Keratinocyte (primary cell): Measurements from ENCODE around the gene GOLGA6A. TPM values are rescaled to one million over a fixed set of nuclear protein-coding genes. Genes with fewer than 3 reads are reported as not detected.

Experiments used
- DNase-seq: peaks from one replicate; pipeline ENCODE4 v3.0.0-alpha.2; 2011; ENCODE audit warnings: low read depth, missing footprints, low spot score
- FAIRE-seq: peaks from 2 replicates; lab custom pipeline; 2011; peaks lifted over from hg19 to GRCh38; lab: Jason Lieb, UNC
- H2AFZ ChIP-seq: 2 replicates; pipeline ENCODE4 v1.6.0; 2012; ENCODE audit warnings: low read length, control low read depth, inconsistent platforms; ENCODE audit not compliant: control insufficient read depth
- H3K27ac ChIP-seq: 2 replicates; pipeline ENCODE4 v1.5.1; 2011; ENCODE audit warnings: low read length; ENCODE audit not compliant: control insufficient read depth, insufficient read depth
- H3K27me3 ChIP-seq: 3 replicates; pipeline ENCODE4 v1.6.0; 2011; ENCODE audit warnings: low read length; ENCODE audit not compliant: control insufficient read depth, insufficient read depth; ENCODE audit errors: extremely low read depth
- H3K36me3 ChIP-seq, 2 experiments: 2 replicates in 1 of 2; 3 replicates in 1 of 2; pipeline ENCODE4 v1.5.1; 2011; ENCODE audit warnings: low read length in 2 of 2, mild to moderate bottlenecking in 1 of 2; ENCODE audit not compliant: control insufficient read depth in 2 of 2, insufficient read depth in 2 of 2; ENCODE audit errors: extremely low read depth in 1 of 2
- H3K4me1 ChIP-seq: 3 replicates; pipeline ENCODE4 v1.5.1; 2011; ENCODE audit warnings: low read length; ENCODE audit not compliant: control insufficient read depth, insufficient read depth; ENCODE audit errors: extremely low read depth
- H3K4me2 ChIP-seq: 3 replicates; pipeline ENCODE4 v1.6.0; 2011; ENCODE audit warnings: low read depth, low read length; ENCODE audit not compliant: control insufficient read depth, insufficient read depth; ENCODE audit errors: extremely low read depth
- H3K4me3 ChIP-seq, 3 experiments: fragments of 200-600 bp in 1 of 3; sonication (generic) in 1 of 3; 2 replicates in 2 of 3; 3 replicates in 1 of 3; pipeline ENCODE4 v1.5.1; 2011 to 2016; ENCODE audit warnings: low read length in 3 of 3, mild to moderate bottlenecking in 3 of 3, control low read depth in 2 of 3, inconsistent platforms in 1 of 3, low read depth in 1 of 3, mixed read lengths in 1 of 3, mixed run types in 1 of 3, moderate library complexity in 1 of 3; ENCODE audit not compliant: control insufficient read depth in 2 of 3, insufficient read depth in 2 of 3; ENCODE audit errors: extremely low read depth in 1 of 3
- H3K79me2 ChIP-seq: 2 replicates; pipeline ENCODE4 v1.6.0; 2012; ENCODE audit warnings: low read length; ENCODE audit not compliant: control insufficient read depth, insufficient read depth
- H3K9ac ChIP-seq: 3 replicates; pipeline ENCODE4 v1.6.0; 2011; ENCODE audit warnings: low read length; ENCODE audit not compliant: control insufficient read depth, insufficient read depth; ENCODE audit errors: extremely low read depth
- H3K9me1 ChIP-seq: 3 replicates; pipeline ENCODE4 v1.6.0; 2011; ENCODE audit warnings: low read length; ENCODE audit not compliant: control insufficient read depth, insufficient read depth; ENCODE audit errors: extremely low read depth
- H3K9me3 ChIP-seq: 2 replicates; pipeline ENCODE4 v1.5.1; 2012; ENCODE audit warnings: low read depth, low read length; ENCODE audit not compliant: control insufficient read depth
- H4K20me1 ChIP-seq: 3 replicates; pipeline ENCODE4 v1.6.0; 2011; ENCODE audit warnings: low read length; ENCODE audit not compliant: control insufficient read depth, insufficient read depth; ENCODE audit errors: extremely low read depth
- EZH2 ChIP-seq: IDR thresholded peaks from one replicate; pipeline ENCODE4 v1.6.1; 2012; ENCODE audit warnings: inconsistent platforms, mild to moderate bottlenecking, low read length, moderate library complexity
- dilution Hi-C: fragments of 300-500 bp; cut with MboI; formaldehyde crosslinking; loops from one replicate; pipeline ENCODE4 v1.7.0; 2020; ENCODE audit warnings: low sequenced_read_pairs; ENCODE audit not compliant: extremely low pct_ligation_motif_present
- polyA plus RNA-seq, 5 experiments: library from polyadenylated mRNA; depleted of rRNA in 3 of 5; stranded (reverse) in 3 of 5; stranded (forward) in 1 of 5; unstranded in 1 of 5; fragments of >200 nt; gene quantifications; 1 replicate in 1 of 5; 2 replicates in 3 of 5; 3 replicates in 1 of 5; pipeline versions ENCODE4 v1.2.1 to v1.2.3, GENCODE V29; 2011 to 2012; ENCODE audit warnings: missing spikeins in 2 of 5, low read depth in 1 of 5, low replicate concordance in 1 of 5
- TF ChIP-seq, protein P1 (sequence below), 3 experiments: IDR thresholded peaks in 1 of 3; conservative IDR thresholded peaks in 1 of 3; optimal IDR thresholded peaks in 1 of 3; 2 replicates in 2 of 3; 3 replicates in 1 of 3; pipeline versions ENCODE3 to v1.5.1; 2011; ENCODE audit warnings: low read length in 3 of 3, mild to moderate bottlenecking in 3 of 3, moderate library complexity in 2 of 3, control low read depth in 1 of 3, inconsistent platforms in 1 of 3; ENCODE audit not compliant: insufficient read depth in 2 of 3; ENCODE audit errors: extremely low read depth in 1 of 3

The GOLGA6A gene
- polyA plus RNA-seq, 1 donor (not counting 4 experiments of a cell fraction or from before 2014, with no cell fraction given): not detected

DNA sequence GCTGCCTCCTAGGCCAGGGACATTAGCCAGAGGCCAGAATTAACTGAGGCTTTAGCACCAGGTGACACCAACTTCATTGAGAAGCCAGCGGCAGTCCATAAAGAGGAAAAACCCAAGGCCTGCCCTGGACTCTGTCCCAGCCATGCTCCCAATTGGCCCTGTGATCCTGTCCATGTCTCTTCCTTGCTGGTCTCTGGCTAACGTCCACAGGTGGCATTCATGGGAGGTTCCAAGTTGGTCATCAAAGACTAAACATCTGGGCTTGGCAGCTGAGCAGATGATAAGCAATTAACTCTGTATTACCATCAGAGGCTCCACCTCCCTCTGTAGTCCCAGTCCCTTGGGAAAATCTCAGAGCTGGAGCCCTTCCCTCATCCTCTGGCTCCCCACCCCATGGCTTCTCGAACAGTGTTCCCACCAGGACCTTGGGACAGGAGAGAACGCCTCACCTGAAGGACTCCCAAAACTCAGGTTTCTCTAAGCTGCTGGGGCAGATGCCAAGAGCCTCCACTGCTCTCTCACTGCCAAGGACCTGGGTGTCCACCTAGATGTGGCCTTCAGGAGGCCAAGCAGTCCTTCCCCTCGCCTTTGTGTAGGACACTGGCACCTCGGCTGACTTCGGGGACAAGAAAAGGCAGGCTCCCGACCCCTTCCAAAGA is 40.4 kb downstream of the GOLGA6A start:
- Histone ChIP-seq H3K27me3 (no peaks in the 10 kb centered on the region), H3K4me2 (no peak overlapping the region), H3K79me2 (no peaks in the 10 kb centered on the region), H3K9me3 (no peaks in the 10 kb centered on the region), H3K36me3 (peaks cover 6 to 21% of the 10 kb centered on the region in 2 experiments), H2AFZ (no peak overlapping the region), H4K20me1 (peaks cover 5% of the 10 kb centered on the region), H3K4me3 (no peak overlapping the region), H3K9ac (no peak overlapping the region), H3K9me1 (no peaks in the 10 kb centered on the region), H3K4me1 (peaks cover 3% of the 10 kb centered on the region), H3K27ac (no peak overlapping the region)
- TF ChIP-seq, protein P1, sequence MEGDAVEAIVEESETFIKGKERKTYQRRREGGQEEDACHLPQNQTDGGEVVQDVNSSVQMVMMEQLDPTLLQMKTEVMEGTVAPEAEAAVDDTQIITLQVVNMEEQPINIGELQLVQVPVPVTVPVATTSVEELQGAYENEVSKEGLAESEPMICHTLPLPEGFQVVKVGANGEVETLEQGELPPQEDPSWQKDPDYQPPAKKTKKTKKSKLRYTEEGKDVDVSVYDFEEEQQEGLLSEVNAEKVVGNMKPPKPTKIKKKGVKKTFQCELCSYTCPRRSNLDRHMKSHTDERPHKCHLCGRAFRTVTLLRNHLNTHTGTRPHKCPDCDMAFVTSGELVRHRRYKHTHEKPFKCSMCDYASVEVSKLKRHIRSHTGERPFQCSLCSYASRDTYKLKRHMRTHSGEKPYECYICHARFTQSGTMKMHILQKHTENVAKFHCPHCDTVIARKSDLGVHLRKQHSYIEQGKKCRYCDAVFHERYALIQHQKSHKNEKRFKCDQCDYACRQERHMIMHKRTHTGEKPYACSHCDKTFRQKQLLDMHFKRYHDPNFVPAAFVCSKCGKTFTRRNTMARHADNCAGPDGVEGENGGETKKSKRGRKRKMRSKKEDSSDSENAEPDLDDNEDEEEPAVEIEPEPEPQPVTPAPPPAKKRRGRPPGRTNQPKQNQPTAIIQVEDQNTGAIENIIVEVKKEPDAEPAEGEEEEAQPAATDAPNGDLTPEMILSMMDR (optimal IDR thresholded peaks at IDR 0.05 in 1 of 3, IDR thresholded peaks at IDR 0.05 in 1 of 3, conservative IDR thresholded peaks at IDR 0.05 in 1 of 3; ENCODE audit: extremely low read depth in 1 of 3, insufficient read depth in 2 of 3, low read length in 3 of 3): no peak
- no peak for TF ChIP-seq EZH2
- FAIRE-seq (no peak), DNase-seq (no peak)
- dilution Hi-C loops: no loop called here

DNA sequence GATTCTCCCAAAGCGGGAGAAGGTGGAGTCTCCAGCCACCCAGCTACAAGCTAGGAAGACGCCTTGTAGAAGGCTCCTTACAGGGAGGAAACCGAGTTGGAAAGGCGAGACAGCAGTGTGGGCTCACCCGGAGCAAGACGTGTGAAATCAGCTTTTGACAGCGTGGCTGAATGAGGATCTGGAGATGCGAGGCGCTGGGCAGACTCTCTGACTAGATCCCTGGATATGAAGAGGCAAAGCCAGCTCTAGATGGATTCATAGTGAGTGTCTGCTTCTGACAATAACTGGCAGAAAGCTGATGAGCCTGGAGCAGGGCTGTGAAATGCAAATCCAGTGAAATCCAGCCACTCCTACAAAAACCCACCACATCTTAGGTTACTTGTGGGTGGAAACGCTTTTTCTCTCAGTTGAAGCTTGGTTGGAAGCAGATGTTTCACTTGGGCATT is 41.0 kb downstream of the GOLGA6A start:
- Histone ChIP-seq H3K9ac (no peak overlapping the region), H3K27ac (no peak overlapping the region), H3K36me3 (peaks cover 12 to 24% of the 10 kb centered on the region in 2 experiments), H4K20me1 (peaks cover 5% of the 10 kb centered on the region), H3K4me2 (no peak overlapping the region), H3K4me3 (no peak overlapping the region), H3K9me3 (no peaks in the 10 kb centered on the region), H2AFZ (no peak overlapping the region), H3K79me2 (no peaks in the 10 kb centered on the region), H3K27me3 (no peaks in the 10 kb centered on the region), H3K9me1 (no peaks in the 10 kb centered on the region), H3K4me1 (peaks cover 3% of the 10 kb centered on the region)
- DNase-seq (no peak), FAIRE-seq (no peak)
- TF ChIP-seq, protein P1 (optimal IDR thresholded peaks at IDR 0.05 in 1 of 3, IDR thresholded peaks at IDR 0.05 in 1 of 3, conservative IDR thresholded peaks at IDR 0.05 in 1 of 3; ENCODE audit: extremely low read depth in 1 of 3, insufficient read depth in 2 of 3, low read length in 3 of 3): no peak
- TF ChIP-seq EZH2: no peak
- dilution Hi-C loops: no loop called here
